ENCODE measurements around the gene PTPN21.

- TF ChIP-seq POLR2A (IDR thresholded peaks at IDR 0.05): no peak
- TF ChIP-seq CTCF (IDR thresholded peaks at IDR 0.05): no peak
- no peak for TF ChIP-seq POLR2AphosphoS5 (IDR thresholded peaks at IDR 0.05)
These were observed 77.1 kb downstream of the PTPN21 start for GRCh38 chr14:88477513-88478250.
